Measurements from ENCODE around the gene ABCF3.

DNA sequence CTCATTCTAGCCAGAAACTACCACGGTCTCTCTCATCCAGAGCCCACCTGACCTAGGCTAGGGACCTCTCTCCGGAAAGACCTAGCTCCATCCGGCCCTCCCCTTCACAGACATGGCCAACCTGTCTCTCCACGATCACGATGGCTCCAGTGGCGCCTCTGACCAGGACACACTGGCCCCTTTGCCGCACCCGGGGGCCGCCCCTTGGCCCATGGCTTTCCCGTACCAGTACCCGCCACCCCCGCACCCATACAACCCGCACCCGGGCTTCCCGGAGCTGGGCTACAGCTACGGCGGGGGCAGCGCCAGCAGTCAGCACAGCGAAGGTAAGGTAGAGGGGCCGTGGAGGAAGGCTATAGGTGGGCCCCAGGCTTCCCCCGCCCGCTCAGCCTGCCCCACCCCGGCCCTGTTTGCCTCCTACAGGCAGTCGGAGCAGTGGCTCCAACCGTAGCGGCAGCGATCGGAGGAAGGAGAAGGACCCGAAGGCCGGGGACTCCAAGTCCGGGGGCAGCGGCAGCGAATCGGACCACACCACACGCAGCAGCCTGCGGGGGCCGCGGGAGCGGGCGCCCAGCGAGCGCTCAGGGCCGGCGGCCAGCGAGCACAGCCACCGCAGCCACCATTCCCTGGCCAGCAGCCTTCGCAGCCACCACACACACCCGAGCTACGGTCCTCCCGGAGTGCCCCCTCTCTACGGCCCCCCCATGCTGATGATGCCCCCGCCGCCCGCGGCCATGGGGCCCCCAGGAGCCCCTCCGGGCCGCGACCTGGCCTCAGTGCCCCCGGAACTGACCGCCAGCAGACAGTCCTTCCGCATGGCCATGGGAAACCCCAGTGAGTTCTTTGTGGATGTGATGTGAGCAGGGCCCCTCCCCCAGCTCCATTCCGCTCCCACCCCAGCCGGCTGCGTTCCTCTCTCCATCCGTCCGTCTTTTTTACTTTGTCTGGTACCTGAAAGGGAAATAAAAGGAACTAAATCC lies 15.8 kb upstream of the ABCF3 start:
- TF ChIP-seq EZH2 (IDR thresholded peaks at IDR 0.05), result no peak
- TF ChIP-seq POLR2AphosphoS5 (IDR thresholded peaks at IDR 0.05; ENCODE audit: borderline replicate concordance, low read depth, low read length), result no peak

Measured in SK-N-MC (cell line).